ENCODE results near the gene ZNF549.

DNA sequence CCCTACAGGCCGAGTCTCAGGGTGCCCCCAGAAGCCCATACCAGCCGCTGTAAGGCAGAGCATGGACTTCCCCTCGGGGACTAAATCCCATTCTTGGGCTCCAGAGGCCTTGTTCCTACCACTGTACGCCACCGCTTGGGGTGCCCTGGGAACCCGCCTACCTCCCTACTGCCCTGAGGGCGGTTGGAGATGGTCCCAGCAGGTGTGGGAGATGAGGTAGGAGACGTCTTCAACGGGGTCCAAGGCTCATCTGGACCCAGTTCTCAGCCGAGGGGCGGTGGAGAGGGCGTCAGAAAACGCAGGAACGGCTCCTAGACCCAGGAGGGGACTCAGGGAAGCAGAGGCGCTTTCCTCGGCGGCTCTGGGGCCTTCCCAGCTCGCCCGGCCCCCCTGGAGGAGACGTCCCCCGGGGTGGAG, 56.0 kb downstream of the ZNF549 start:
- TF ChIP-seq, protein P1, sequence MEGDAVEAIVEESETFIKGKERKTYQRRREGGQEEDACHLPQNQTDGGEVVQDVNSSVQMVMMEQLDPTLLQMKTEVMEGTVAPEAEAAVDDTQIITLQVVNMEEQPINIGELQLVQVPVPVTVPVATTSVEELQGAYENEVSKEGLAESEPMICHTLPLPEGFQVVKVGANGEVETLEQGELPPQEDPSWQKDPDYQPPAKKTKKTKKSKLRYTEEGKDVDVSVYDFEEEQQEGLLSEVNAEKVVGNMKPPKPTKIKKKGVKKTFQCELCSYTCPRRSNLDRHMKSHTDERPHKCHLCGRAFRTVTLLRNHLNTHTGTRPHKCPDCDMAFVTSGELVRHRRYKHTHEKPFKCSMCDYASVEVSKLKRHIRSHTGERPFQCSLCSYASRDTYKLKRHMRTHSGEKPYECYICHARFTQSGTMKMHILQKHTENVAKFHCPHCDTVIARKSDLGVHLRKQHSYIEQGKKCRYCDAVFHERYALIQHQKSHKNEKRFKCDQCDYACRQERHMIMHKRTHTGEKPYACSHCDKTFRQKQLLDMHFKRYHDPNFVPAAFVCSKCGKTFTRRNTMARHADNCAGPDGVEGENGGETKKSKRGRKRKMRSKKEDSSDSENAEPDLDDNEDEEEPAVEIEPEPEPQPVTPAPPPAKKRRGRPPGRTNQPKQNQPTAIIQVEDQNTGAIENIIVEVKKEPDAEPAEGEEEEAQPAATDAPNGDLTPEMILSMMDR (IDR thresholded peaks at IDR 0.05): no peak
- no peak for TF ChIP-seq POLR2A (IDR thresholded peaks at IDR 0.05)

Measured in heart left ventricle (tissue), 13 donors.